Smooth muscle cell (in vitro differentiated cells): ENCODE results near the gene BSPRY. TPM values are rescaled to one million over a fixed set of nuclear protein-coding genes. Genes with fewer than 3 reads are reported as not detected.
"Not testable (repeated sequence)": the region's sequence is repeated elsewhere in the genome, so short reads cannot be mapped to it uniquely, and the experiment has no call there.

ENCODE experiments used
- DNase-seq: peaks from one replicate; lab custom pipeline; 2025; ENCODE audit not compliant: unreplicated experiment; lab: John Stamatoyannopoulos, UW
- H2AFZ ChIP-seq: fragments of 200-600 bp; sonication (generic); 2 replicates; pipeline ENCODE4 v1.6.0; 2016; ENCODE audit warnings: antibody characterized with exemption, low read depth, mild to moderate bottlenecking
- H3F3A ChIP-seq: fragments of 200-600 bp; sonication (generic); 2 replicates; pipeline ENCODE4 v1.6.0; 2017; ENCODE audit warnings: antibody characterized with exemption, low read depth
- H3K27ac ChIP-seq: fragments of 200-600 bp; sonication (generic); 2 replicates; pipeline ENCODE4 v1.5.1; 2016; ENCODE audit warnings: low read depth, mild to moderate bottlenecking
- H3K27me3 ChIP-seq: fragments of 200-600 bp; sonication (generic); 2 replicates; pipeline ENCODE4 v1.6.1; 2016; ENCODE audit warnings: low read depth, mild to moderate bottlenecking
- H3K36me3 ChIP-seq: fragments of 200-600 bp; sonication (generic); 2 replicates; pipeline ENCODE4 v1.5.1; 2016; ENCODE audit warnings: low read depth
- H3K4me1 ChIP-seq: fragments of 200-600 bp; sonication (generic); 2 replicates; pipeline ENCODE4 v1.5.1; 2016; ENCODE audit warnings: low read depth
- H3K4me2 ChIP-seq: fragments of 200-600 bp; sonication (generic); 2 replicates; pipeline ENCODE4 v1.6.0; 2016; ENCODE audit warnings: mild to moderate bottlenecking
- H3K4me3 ChIP-seq: fragments of 200-600 bp; sonication (generic); 2 replicates; pipeline ENCODE4 v1.5.1; 2016; ENCODE audit warnings: mild to moderate bottlenecking
- H3K79me2 ChIP-seq: fragments of 200-600 bp; sonication (generic); 2 replicates; pipeline ENCODE4 v1.6.0; 2016; ENCODE audit warnings: low read depth, mild to moderate bottlenecking
- H3K9ac ChIP-seq: fragments of 200-600 bp; sonication (generic); 2 replicates; pipeline ENCODE4 v1.6.0; 2016; ENCODE audit warnings: low read depth
- H3K9me3 ChIP-seq: fragments of 200-600 bp; sonication (generic); replicated peaks from 2 replicates; pipeline ENCODE4 v1.5.1; 2016; ENCODE audit warnings: low read depth
- H4K20me1 ChIP-seq: fragments of 200-600 bp; sonication (generic); 2 replicates; pipeline ENCODE4 v1.6.0; 2016; ENCODE audit warnings: low read depth
- CTCF ChIP-seq: fragments of 200-600 bp; sonication (generic); IDR thresholded peaks from 2 replicates; pipeline ENCODE4 v1.5.1; 2017; ENCODE audit warnings: borderline replicate concordance, mild to moderate bottlenecking, antibody characterized with exemption; ENCODE audit not compliant: insufficient read depth, poor library complexity, severe bottlenecking
- WGBS: methylation state at CpG from one replicate; pipeline ENCODE4 v1.1.7; 2016; ENCODE audit warnings: low lambda C conversion rate; 5-methylcytosine and 5-hydroxymethylcytosine counted together
- polyA plus RNA-seq: library from polyadenylated mRNA; unstranded; fragments of >200 nt; fragmentation: Nextera tagmentation; extraction: Ambion mirVana; gene quantifications from 2 replicates; pipeline ENCODE4 v1.2.1, GENCODE V29; 2016
- total RNA-seq: library from RNA; depleted of rRNA; stranded (reverse); fragments of >200 nt; gene quantifications from 2 replicates; pipeline ENCODE4 v1.2.3, GENCODE V29; 2014

The BSPRY gene
- total and polyA plus RNA-seq, 2 experiments from 2014 or later, result 0.27 to 0.36 TPM

DNA sequence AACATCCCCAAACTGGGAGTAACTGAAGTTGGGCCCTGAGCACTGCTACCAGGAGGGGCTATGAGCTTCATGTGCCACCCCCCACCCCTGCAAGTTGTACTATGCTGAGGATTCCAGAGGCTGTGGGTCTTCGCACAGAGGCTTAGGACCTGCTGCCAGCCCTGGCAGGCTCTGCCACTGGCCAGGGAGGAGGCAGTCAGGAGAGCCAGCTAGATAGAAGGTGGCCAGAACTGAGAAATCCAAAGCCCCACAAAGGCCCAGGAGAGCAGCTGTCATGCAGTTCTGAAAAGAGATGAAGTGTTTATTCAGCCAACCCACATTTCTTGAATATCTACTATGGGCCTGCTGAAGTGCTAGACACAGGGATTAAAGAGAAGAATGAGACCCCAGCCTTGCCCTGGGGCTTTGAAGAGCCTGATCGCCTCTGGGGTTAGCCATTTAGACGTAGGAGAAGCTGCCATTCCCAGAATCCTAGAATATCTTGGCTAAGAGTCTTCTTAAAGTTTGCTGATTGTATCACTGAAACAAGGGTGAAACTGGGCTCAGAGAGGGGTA, 50.4 kb downstream of the BSPRY start:
- Histone ChIP-seq H3K4me2 (peak overlapping the region; percentile 84), H3K4me1 (peaks cover 19% of the 10 kb centered on the region), H3K4me3 (peak overlapping the region; percentile 73), H3K27me3 (no peaks in the 10 kb centered on the region), H3K27ac (no peak overlapping the region), H4K20me1 (peaks cover 30% of the 10 kb centered on the region), H2AFZ (no peak overlapping the region), H3K9me3 (no peaks in the 10 kb centered on the region), H3K9ac (no peak overlapping the region), H3F3A (peaks cover 8% of the 10 kb centered on the region), H3K36me3 (no peaks in the 10 kb centered on the region), H3K79me2 (peaks cover 10% of the 10 kb centered on the region)
- TF ChIP-seq CTCF, result no peak
- no peak for DNase-seq
- 77% methylated on average over 3 of the region's 3 CpGs for WGBS

DNA sequence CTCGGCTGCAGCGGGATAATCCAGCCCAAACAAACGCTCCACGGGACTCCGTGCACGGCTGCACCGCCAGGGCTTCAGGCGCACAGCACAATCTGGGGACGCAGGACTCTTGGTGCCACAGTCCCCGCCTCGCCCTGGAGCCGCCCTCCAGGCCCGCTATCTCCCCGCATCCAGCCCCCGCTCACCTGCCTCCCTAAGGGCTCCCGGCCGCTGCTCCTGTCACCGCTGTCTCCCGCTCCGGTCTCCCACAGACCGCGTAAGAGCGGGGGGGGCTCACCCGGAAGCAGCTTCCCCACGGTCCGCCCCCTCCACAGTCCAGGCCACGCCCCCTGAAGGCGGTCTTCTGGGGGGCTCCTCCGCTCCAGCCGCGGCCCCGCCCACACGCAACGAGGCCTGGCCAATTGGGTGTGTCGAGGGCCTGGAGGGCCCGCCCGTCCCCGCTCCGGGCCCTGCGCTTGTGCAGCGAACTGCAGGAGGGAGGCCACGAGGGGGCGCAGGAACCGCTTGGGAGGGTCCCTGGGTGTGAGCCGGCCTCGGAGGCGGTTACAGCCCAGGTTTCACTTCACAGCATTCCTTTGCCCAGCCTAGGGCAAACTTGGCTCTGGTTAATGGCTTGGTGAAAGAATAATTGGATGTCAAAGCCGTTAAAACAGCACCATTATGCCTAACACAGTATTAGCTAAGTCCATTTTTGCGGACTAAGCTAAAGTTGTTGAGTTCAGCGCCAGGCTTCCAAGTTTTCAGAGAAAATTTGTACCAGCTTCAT, 51.9 kb downstream of the BSPRY start, which contains the start of gene ALAD:
TSS of gene ALAD (minus strand) at position 258 of the 766 bp plus-strand sequence. CDS start 7,725 bp downstream, outside the sequence.
- peaks cover 30% of the 10 kb centered on the region for H4K20me1 ChIP-seq
- peak within 1 kb of the TSS; percentile 73 for H3K4me3 ChIP-seq
- peak within 1 kb of the TSS; percentile 18 for H3K27ac ChIP-seq
- H3K4me1 ChIP-seq, result peaks cover 19% of the 10 kb centered on the region
- H2AFZ ChIP-seq, result peak within 1 kb of the TSS; percentile 58
- peak; percentile 95 for TF ChIP-seq CTCF
- no peaks in the 10 kb centered on the region for H3K27me3 ChIP-seq
- 4% methylated on average over 36 of the region's 50 CpGs for WGBS
- H3K79me2 ChIP-seq, result peaks cover 5% of the 10 kb centered on the region
- H3K36me3 ChIP-seq, result no peaks in the 10 kb centered on the region
- peak within 1 kb of the TSS; percentile 45 for H3K9ac ChIP-seq
- peak; percentile 97 for DNase-seq
- H3F3A ChIP-seq, result peaks cover 8% of the 10 kb centered on the region
- H3K4me2 ChIP-seq, result peak within 1 kb of the TSS; percentile 84
- no peaks in the 10 kb centered on the region for H3K9me3 ChIP-seq

DNA sequence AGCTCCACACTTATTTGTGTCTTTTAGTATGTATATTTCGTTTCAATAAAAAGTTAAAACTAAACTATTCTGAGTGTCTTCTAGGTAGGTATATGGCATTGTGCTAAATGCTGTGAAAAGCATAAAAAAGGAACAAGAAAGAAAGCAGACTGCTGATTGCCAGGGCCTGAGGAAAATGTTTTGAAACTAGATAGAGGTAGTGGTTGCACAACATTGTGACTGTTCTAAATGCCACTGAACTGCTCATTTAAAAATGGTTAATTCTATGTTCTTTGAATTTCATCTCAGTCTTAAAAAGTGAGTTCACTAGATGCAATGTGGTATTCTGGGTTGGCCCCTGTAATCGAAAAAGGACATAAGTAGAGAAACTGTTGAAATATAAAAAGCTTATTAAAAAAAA, 54.3 kb downstream of the BSPRY start:
- TF ChIP-seq CTCF, result no peak
- Histone ChIP-seq H3F3A (peaks cover 12% of the 10 kb centered on the region), H4K20me1 (peaks cover 8% of the 10 kb centered on the region), H2AFZ (no peak overlapping the region), H3K79me2 (peaks cover 11% of the 10 kb centered on the region), H3K4me3 (no peak overlapping the region), H3K4me2 (no peak overlapping the region), H3K27me3 (no peaks in the 10 kb centered on the region), H3K9me3 (no peaks in the 10 kb centered on the region), H3K9ac (no peak overlapping the region), H3K4me1 (peaks cover 9% of the 10 kb centered on the region), H3K27ac (no peak overlapping the region), H3K36me3 (no peaks in the 10 kb centered on the region)
- no peak for DNase-seq
- WGBS, result 78% methylated on average over 2 of the region's 2 CpGs

DNA sequence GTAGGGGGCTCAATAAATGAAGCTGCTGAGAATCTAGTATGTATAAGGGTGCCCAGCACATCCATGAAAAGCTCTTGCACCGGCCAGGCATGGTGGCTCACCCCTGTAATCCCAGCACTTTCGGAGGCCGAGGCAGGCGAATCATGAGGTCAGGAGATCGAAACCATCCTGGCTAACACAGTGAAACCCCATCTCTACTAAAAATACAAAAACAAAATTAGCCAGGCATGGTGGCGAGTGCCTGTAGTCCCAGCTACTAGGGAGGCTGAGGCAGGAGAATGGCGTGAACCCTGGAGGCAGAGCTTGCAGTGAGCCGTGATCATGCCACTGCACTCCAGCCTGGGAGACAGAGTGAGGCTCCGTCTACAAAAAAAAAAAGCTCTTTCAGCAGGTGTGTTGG, 57.0 kb downstream of the BSPRY start:
- H3K27me3 ChIP-seq, result not testable (repeated sequence)

More for the DNA sequence above, 57.0 kb downstream of the BSPRY start:
- Histone ChIP-seq H3K79me2 (peaks cover 17% of the 10 kb centered on the region), H3K27ac (peak overlapping the region; percentile 6)
- not testable (repeated sequence) for H2AFZ ChIP-seq, DNase-seq, H3F3A ChIP-seq, H3K36me3 ChIP-seq, H3K4me1 ChIP-seq, H3K4me3 ChIP-seq, H3K9me3 ChIP-seq, H3K9ac ChIP-seq, H3K4me2 ChIP-seq, H4K20me1 ChIP-seq
- 92% methylated on average over 9 of the region's 9 CpGs for WGBS
